Hematopoietic multipotent progenitor cell treated with erythropoietin and hydrocortisone succinate and interleukin-3 and kit ligand, for 8 days (in vitro differentiated cells): ENCODE measurements around the gene MEIKIN.
"Not testable (repeated sequence)": the region's sequence is repeated elsewhere in the genome, so short reads cannot be mapped to it uniquely, and the experiment has no call there.

ENCODE experiments used
- DNase-seq: peaks from one replicate; pipeline ENCODE4 v3.0.0-alpha.2; 2015

The MEIKIN gene

DNA sequence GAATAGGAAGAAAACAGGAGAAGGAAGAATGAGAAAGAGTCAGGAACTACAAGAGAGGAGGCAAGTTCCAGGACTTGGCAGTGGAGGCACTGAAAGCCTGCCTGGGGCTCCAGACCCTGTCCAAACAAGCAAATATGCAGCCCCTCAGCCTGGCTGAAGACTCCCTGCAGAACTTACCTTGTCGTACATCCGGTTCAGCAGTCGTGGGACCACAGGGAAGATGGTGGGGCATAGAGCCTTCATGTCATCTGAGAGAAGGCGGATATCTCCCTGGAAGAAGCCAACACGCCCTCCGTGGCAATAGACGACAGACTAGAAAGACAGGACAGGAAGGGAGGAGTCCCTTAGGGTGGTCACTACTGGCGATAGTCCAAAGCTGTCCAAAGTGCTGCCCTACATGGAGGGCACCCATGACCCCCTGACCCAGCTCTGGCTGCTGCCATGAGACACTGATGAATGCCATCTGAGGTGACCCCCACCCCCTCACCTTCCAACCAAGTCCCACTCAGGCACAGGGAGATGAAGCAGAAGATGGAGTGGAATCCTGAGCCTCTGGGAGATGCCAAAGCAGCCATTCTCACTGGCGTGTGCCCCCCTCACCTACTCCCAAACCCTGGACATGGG, 27.7 kb upstream of the MEIKIN start:
- DNase-seq, result no peak

DNA sequence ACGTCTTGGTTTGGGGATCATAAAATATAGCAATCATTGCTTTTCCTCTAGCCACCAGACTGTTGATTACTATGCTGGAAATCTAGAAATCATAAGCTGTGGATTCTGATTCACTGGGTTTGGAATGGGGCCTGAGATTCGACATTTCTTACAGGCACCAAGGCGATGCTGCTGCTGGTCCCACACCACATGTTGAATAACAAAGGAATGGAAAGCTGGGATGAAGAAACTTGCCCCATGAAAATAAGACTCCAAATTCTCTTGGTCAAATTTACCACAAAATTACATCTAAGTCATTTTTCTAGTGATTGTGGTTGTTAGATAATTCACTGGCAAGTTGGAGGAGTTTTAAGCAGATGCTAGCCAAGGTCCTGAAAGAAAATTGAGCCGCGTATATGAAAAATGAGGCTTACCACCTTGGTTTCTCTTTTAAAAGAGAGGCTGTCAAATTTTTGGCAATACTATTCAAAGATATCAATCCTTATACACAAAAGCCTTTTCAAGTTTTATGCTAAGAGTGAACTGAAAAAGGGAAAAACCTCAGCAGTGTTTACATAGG, 23.0 kb upstream of the MEIKIN start:
- no peak for DNase-seq

DNA sequence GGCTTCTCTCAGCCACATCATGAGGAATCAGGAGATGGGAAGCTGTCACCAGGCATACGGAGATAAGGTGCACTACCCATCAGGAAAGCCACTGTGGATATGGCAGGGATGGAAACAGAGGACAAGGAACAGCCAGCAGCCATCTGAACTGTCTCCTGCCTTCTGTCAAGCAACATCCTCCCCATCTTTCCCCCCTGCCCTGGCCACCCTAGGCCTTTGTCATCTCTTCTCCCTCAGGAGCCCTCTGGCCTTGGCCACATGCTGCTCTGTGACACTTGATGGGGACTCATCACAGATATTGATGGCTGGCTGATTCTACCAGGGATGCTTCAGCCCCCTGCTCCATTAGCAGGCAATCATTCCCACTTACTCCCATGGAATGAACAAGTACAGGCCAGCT, 21.1 kb upstream of the MEIKIN start:
- DNase-seq, result no peak

DNA sequence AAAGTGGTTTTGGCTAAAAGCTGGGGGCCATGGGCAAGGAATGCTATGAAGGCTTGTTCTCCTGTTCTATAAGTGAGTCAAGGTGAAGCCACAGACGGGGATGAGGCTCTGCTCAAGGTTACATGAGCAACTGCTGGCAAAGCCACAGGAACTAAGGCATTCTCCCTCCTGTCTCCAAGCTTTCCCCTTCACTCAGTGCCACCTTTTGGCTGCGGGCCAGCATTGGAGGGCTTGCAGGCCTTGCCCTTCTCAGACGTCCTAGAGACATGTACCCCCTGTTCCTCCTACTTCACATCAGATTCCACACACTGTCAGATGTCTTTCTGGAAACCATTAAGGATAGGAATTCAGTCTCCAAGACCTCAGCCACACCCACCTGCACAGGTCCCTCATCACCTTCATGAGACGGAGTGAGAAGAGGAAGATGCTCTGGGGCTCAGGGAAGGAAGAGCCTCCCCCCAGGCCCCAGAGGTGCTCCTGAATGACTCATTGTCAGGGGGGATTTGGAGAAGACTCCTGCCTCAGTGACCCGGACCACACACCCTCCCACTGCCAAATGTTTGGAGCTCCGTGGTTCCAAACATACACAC, 20.5 kb upstream of the MEIKIN start:
- no peak for DNase-seq

DNA sequence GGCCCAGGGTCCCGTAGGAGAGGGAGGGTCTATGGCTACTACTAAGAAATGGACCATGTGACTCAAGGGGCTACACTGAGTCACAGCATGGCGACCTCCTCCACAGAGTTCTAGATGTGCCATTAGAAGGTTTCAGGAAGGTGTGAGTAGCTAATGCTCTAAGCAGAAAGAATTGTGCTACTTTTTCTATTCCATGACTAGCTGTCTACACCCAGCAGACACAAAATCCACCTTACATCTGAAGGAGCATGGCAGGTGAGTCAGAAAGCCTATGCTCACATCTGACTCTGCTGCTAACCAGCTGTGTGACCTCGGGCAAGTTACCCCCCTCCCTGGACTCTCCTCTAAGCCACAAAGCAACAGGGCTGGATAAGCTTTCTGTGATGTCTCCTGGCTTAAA, 14.4 kb upstream of the MEIKIN start:
- no peak for DNase-seq

DNA sequence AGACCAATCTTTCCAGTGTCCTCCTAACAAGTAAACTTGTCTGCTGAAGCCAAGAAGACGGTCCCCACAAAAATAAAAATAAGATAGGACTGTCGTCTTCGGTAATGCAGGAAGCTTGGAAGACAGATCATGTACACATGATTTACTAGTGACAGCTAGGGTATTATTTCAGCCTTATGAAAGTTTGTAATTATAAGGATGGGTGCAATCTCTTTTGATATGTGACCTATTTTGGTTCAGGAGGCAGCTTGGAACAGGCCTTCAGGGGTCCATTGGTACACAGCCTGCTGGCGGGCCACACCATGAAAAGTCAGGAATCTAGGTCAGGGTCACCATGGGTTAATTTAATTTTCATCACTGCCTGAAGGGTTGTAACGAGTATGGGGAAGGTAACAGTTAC, 13.7 kb upstream of the MEIKIN start:
- no peak for DNase-seq

DNA sequence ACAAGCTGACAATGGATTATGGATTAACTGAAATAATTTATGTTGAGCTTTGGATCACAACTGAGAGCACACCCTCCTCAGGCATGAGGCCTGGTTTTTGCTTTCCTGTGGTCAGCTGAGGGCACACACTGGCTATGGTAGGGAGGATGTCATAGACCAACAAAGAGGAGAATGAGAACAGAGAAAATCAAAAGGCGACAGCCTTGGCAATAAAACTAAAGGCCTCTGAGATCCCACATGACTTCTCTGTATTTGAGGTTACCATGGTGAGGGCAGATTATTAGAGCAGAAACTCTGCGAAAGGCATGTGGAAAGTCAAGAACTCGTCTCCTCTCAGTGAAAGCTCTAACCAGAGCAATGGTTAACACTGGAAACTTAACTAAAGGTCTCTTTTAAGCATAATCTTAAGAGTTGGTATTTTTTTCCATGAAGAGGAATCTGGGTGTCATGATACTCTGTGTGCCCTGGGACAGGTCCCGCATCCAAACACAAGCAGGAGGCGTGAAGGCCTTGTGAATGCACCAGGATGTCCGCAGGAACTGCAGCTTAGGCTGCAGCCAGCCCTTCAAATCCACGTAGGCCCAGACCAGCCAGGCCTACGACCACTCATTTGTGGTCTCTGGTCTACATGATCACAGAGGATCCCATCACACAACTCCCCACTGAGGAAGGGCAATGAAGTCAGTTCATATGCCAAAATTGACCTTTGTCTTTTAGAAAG, 12.4 kb upstream of the MEIKIN start:
- no peak for DNase-seq

DNA sequence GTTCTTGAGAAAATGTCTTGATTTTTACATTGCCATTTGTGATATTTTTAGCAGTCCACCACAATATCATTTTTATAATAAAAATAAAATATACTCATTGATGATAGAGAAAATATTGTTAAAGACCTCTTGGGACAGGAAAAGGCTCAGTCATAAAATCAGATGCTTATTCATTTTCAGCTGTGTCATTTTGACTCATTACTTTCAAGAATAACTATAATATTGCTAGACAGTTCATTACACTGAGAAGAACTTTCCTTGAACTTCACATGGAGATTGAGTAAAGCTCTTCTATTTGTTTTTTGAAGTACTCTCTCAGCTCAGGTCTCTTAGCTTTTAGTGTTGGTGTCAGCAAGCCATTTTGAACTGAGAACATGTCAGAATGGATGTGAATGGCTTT, 8.5 kb upstream of the MEIKIN start:
- no peak for DNase-seq

DNA sequence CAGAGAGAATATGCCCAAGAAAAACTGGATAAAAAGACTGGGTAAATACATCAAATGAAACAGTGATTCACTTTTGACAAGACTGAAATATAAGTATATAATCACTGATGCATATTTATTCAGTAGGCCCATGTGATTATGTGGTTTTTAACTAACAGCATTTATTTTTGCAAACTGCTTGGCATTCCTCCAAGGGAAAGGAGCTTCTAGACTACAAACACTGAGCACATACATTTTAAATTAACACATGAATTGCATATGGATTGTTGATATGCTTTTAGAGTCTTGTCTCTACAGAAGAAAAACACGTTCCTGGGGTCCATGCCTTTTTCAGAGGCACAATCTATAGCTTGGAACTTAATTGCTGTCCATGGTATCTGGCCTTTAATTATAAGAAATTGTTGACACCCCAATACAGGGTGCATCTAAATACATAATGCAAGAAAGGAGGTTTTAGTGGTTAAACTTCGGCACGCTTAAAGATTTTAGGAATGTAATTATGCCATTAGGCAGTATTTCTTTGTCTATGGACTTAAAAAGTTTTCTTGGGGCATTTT, 6.9 kb upstream of the MEIKIN start:
- DNase-seq, result no peak

DNA sequence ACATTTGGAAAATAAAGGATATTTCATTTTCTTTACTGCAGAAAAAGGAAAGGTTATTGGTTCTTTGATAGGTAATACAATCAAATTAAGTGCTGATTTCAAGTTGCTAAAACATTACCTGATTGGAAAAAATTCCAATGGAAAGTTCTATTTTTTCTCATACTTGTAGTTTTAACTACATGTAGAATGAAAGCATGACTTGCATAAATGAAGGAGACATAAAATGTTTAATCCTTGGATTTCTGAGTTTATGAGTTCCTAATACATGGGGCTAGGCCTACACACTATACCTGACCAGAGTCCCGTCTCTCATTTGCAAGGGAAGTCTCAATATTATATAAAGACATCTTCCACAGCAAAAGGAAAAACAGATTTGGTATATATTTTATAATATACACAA, 5.2 kb upstream of the MEIKIN start:
- DNase-seq, result no peak

DNA sequence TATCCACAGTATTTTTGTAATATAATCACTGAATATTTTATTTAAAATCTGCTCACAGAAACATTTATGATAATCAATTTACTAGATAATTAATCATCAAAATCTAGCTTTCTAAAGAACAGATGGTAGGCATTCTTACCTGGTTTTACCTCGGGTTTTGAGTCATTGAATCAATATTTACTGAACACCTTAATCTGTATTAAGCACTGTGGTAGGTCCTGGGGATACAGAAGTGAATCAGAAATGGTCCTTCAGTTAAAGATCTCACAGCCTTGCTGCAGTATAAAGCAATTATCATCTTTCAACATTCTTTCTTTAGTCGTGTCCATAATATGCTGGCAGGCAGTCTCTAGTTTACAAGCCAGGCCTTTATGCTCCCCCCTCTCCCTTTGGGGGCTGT, 2.0 kb upstream of the MEIKIN start:
- DNase-seq, result no peak

DNA sequence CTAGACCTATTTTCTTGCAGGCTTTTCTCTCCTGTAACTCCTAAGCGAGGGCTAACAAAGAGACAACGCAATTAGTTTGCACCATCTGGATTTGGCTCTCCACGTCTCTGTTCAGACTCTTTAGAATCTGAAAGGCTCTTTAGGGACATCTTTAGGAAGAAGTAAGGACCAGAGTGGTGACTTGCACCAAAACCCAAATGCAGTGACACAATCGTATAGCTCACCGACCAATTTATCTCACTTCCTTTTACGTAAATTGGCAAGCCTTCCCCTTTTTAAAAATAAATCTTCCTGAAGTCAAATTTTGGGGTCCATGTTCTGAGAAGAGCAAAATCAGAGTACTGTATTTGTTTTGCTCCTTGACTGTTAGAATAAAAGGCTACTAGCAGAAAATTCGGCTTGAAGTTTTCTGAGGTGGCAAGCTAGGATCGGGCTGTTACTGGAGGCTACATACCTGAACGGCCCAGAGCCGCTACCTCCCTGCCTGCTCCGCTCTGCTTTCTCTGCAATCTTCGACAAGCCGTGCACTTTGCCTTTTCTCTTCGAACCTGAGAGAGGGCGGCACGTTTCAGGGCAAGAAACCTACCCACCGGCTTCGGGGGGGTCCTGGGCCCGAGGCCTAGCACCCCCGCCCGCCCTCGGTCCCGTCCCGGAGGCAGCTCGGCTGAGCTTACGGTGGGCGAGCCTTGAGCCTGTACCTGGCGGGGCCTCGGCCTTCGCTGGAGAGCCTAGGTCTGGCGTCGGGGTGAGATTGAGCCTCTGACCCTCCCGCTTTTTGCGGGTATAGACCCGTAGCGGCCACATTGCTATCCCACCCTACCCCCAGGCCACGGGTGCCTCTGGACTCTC, 537 bp downstream of the MEIKIN start:
- no peak for DNase-seq

DNA sequence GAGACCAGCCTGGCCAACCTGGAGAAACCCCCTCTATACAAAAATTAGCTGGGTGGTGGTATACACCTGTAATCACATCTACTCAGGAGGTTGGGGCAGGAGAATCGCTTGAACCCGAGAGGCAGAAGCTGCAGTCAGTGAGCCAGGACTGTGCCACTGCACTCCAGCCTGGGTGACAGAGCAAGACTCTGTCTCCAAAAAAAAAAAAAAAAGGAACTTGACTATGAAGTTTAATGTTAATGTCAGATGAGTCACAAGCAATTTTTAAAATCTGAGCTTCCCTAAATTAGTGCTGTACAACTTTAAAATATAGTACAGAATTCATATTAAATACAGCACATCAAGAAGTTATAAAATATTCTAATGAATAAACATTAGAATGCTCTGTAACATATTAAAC, 1.5 kb downstream of the MEIKIN start:
- DNase-seq, result no peak

DNA sequence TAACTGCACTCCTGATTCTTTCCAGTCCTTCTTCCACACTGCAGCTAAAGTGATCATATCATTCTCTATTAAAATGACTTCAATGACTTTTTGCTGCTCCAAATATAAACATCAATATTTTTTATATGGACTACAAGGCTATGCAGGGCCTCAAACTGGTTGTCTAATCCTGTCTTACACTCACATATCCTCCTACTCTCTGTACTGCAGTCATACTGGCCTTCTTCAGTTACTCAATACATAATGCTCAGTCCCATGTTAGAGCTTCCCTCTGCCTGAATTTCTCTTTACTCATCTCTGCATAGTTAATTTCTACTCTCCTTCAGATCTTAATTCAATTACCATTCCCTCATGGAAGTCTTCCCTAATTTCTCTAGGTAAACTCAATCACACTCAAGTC, 3.4 kb downstream of the MEIKIN start:
- no peak for DNase-seq

DNA sequence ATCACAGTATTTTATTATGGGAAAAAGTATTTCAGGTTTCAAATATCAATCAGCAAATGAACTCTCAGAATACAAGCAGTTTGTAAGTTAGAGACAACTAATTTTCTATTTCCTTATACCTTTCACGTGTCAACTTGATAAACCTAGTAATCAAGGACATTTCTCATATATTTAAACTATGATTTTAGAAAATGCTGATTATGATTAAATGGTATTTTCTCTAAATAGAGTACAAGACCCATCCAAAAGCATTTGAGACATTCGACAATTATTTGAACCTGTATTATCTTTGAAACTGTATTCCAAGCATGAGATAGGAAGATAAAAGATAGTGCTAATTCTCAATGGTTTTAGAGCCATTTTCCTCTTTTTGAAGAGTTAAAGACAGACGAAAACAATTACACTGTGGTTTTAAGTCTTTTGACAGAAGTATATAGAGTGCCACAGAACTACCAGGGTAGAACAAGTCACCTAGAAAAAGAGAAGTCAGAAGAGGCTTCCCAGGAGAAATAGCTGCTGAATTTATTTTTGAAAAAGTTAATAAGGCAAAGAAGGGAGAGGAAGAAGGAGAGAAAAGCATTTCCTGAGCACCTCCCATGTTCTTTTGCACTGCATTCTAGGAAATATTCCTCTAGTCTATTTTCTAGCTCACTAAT, 5.6 kb downstream of the MEIKIN start:
- no peak for DNase-seq

DNA sequence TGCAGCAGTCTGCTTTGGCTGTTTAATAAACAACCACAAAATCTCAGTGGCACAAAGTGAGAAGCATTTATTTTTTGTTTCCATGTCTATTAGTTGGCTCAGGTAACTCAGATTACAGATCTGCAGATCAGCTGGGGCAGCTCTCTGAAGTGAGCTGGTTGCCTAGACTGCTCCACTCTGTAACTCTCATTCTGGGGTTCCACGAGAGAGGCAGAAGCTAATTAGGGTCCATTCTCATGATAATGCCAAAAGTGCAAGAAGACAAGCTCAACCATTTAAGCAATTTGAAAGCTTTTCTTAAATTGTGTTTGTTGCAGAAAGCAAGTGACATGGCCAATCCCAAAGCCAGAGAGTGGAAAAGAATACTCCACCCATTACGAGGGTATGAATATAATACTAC, 13.2 kb downstream of the MEIKIN start:
- no peak for DNase-seq

DNA sequence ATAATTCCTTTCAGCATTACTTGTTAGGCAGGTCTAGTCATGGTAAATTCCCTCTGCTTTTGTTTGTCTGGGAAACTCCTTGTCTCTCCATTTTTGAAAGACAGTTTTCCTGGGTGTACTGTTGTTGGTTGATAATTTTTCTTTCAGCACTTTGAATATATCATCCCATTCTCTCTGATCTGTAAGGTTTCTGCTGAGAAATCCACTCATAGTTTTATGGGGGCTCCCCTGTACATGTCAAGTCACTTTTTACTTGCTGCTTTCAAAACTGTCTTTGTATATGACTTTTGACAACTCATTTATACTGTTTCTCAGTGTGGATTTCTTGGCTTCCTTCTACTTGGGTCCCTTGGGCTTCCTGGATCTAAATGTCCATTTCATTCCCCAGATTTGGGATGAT, 16.5 kb downstream of the MEIKIN start:
- DNase-seq, result no peak

DNA sequence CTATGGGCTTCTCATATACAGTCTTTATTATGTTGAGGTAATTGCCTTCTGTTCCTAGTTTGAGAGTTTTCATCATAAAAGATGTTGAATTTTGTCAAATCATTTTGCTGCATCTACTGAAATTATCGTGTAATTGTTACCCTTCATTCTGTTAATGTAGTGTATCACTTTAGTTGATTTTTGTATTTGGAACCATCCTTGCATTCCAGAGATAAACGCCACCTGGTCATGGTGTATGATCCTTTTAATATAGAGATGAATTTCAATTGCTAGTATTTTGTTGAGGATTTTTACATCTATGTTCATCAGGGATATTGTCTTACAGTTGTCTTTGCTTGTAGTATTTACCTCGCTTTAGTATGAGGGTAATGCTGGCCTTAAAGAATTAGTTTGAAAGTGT, 19.3 kb downstream of the MEIKIN start:
- DNase-seq, result no peak

DNA sequence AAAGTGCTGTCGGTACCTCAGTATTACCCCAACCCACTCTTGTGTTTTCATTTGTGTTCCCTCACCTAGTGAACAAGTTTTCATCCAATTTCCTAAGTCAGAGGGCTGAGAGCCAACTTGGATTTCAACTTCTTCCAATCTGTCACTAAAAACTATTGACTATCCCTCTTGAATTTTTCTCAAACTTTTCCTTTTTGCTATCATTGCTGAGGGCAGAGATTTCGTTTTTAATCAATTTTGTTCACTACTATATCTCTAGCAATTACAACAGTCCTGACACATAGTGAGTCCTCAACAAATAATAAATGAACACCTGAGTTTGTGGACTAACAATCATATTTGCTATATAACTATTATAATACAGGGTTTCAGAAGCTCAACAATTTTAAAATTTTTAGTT, 29.0 kb downstream of the MEIKIN start:
- DNase-seq, result no peak

DNA sequence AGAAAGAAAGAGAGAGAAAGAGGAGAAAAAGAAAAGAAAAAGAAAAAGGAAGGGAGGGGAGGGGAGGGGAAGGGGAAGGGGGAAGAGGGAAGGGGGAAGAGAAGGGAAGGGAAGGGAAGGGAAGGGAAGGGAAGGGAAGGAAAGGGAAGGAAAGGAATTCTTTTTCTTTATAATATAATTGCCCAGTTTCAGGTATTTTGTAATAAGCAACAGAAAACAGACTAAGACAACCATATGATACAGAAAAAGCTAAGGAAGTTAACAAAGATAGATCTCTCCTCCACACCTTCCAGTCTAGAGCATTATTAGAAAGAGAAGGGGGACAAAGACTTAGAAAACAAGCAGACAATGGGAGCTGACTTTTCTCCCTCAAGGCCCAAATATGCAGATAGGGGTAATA, 31.0 kb downstream of the MEIKIN start:
- no peak for DNase-seq

DNA sequence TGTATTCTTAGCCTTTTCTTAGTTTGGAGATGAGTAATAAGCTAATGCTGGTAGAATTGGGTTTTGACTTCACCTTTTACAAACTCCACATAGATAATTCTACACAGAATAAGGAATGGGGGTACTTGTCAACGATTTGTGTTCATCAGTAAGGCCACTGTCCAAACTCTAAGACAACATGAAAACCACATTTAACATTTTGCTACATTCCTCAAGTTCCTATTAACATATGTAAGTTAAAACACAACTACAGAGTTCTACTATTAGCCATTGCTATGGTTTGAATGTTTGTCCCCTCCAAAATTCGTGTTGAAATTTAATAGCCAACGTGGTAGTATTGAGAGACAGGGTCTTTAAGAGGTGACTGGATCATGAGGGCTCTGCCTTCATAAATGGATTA, 31.9 kb downstream of the MEIKIN start:
- no peak for DNase-seq

DNA sequence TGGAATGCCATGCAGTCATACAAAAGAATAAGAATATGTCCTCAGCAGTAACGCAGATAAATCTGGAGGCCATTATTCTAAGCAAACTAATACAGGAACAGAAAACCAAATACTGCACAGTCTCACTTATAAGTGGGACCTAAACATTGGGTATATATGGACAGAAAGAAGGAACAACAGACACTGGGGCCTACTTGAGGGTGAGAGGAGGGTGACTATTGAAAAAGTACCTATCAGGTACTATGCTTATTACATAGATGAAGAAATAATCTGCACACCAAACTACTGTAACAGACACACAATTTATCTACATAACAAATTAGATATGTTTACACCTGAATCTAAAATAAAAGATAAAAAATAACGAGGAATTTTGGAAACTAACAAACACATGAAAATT, 38.8 kb downstream of the MEIKIN start:
- DNase-seq, result no peak

DNA sequence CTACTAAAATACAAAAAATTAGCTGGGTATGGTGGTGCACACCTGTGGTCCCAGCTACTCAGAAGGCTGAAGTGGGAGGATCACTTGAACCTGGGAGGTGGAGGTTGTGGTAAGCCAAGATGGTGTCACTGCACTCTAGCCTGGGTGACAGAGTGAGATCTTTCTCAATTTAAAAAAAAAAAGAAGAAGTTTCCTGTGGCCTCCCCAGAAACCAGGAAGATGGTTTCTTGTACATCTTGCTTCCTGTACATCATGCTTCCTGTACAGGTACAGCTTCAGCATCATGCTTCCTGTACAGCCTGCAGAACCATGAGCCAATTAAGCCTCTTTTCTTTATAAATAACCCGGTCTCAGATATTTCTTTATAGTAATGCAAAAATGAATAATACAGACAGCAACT, 43.2 kb downstream of the MEIKIN start:
- DNase-seq, result not testable (repeated sequence)
